ENCODE measurements around the gene ROR2. TPM values are rescaled to one million over a fixed set of nuclear protein-coding genes. Genes with fewer than 3 reads are reported as not detected.

Gene ROR2
- total and polyA plus RNA-seq, 2 of the 13 experiments (the other 11 are each of a cell fraction or from before 2014, with no cell fraction given) = not detected

DNA sequence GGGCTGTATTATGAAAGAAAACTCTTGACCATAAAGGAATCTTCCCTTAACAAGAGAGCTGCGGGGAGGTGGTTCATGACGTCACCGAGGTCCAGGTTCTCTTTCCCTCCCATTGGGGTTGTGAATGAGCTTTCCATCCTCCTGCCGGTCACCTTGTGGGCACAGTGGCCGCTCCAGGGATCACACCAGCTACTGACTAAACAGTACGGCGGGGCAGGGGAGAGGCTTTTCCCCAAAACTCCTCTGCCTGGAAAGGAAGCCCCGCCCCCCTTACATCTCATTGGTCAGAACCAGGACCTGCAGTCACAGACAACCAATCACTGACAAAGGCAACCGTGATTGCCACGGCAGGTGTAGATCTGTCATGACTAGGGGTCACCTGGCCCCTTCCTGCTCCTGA, 35.6 kb downstream of the ROR2 start:
- Histone ChIP-seq H3K4me2 (ENCODE audit: low read depth, low read length) (no peak overlapping the region), H3K27ac (ENCODE audit: extremely low read length, insufficient read depth, low read length) (no peak overlapping the region), H3K9me3 (ENCODE audit: low read length) (no peaks in the 10 kb centered on the region), H3K4me1 (ENCODE audit: insufficient read depth, low read length) (no peaks in the 10 kb centered on the region), H3K79me2 (ENCODE audit: insufficient read depth, low read length) (no peaks in the 10 kb centered on the region), H3K27me3 (ENCODE audit: control insufficient read depth in 1 of 2, insufficient read depth in 2 of 2, low read length in 2 of 2) (peaks cover 3 to 31% of the 10 kb centered on the region in 2 experiments; a peak in 3 of 5 replicates), H3K36me3 (replicated peaks in 1 of 2; ENCODE audit: control insufficient read depth in 1 of 2, insufficient read depth in 2 of 2, low read length in 2 of 2) (no peaks in the 10 kb centered on the region), H2AFZ (ENCODE audit: low read length) (no peak overlapping the region), H4K20me1 (ENCODE audit: insufficient read depth, low read length) (no peaks in the 10 kb centered on the region), H3K4me3 (replicated peaks in 1 of 3; ENCODE audit: insufficient read depth in 1 of 3, low read depth in 2 of 3, low read length in 3 of 3) (no peak overlapping the region), H3K9ac (ENCODE audit: insufficient read depth, low read depth, low read length) (no peak overlapping the region)
- DNase-seq (ENCODE audit: low spot score) (no peak), ATAC-seq (no peak), FAIRE-seq (no peak)
- TF ChIP-seq CCAR2 (optimal IDR thresholded peaks at IDR 0.05; ENCODE audit: low read depth, low read length) (no peak), AGO1 (IDR thresholded peaks at IDR 0.05; ENCODE audit: low read depth, low read length, poor library complexity, severe bottlenecking) (no peak), CREB1 (IDR thresholded peaks at IDR 0.05) (peak; percentile 91), CREB1 (CRISPR knock-in tag; IDR thresholded peaks at IDR 0.05) (no peak), CENPT (CRISPR knock-in tag; IDR thresholded peaks at IDR 0.05; ENCODE audit: low read depth) (no peak), MXD4 (CRISPR knock-in tag; IDR thresholded peaks at IDR 0.05) (no peak), NFYB (CRISPR knock-in tag; IDR thresholded peaks at IDR 0.05) (peak; percentile 34; the same call in 1 of the 2 replicates), HOXA7 (CRISPR knock-in tag; IDR thresholded peaks at IDR 0.05) (no peak), ATF7 (IDR thresholded peaks at IDR 0.05) (peak; percentile 84), ATF7 (CRISPR knock-in tag; IDR thresholded peaks at IDR 0.05) (no peak), ZNF34 (CRISPR knock-in tag; IDR thresholded peaks at IDR 0.05; ENCODE audit: borderline replicate concordance) (no peak)
- TF ChIP-seq, protein P1, sequence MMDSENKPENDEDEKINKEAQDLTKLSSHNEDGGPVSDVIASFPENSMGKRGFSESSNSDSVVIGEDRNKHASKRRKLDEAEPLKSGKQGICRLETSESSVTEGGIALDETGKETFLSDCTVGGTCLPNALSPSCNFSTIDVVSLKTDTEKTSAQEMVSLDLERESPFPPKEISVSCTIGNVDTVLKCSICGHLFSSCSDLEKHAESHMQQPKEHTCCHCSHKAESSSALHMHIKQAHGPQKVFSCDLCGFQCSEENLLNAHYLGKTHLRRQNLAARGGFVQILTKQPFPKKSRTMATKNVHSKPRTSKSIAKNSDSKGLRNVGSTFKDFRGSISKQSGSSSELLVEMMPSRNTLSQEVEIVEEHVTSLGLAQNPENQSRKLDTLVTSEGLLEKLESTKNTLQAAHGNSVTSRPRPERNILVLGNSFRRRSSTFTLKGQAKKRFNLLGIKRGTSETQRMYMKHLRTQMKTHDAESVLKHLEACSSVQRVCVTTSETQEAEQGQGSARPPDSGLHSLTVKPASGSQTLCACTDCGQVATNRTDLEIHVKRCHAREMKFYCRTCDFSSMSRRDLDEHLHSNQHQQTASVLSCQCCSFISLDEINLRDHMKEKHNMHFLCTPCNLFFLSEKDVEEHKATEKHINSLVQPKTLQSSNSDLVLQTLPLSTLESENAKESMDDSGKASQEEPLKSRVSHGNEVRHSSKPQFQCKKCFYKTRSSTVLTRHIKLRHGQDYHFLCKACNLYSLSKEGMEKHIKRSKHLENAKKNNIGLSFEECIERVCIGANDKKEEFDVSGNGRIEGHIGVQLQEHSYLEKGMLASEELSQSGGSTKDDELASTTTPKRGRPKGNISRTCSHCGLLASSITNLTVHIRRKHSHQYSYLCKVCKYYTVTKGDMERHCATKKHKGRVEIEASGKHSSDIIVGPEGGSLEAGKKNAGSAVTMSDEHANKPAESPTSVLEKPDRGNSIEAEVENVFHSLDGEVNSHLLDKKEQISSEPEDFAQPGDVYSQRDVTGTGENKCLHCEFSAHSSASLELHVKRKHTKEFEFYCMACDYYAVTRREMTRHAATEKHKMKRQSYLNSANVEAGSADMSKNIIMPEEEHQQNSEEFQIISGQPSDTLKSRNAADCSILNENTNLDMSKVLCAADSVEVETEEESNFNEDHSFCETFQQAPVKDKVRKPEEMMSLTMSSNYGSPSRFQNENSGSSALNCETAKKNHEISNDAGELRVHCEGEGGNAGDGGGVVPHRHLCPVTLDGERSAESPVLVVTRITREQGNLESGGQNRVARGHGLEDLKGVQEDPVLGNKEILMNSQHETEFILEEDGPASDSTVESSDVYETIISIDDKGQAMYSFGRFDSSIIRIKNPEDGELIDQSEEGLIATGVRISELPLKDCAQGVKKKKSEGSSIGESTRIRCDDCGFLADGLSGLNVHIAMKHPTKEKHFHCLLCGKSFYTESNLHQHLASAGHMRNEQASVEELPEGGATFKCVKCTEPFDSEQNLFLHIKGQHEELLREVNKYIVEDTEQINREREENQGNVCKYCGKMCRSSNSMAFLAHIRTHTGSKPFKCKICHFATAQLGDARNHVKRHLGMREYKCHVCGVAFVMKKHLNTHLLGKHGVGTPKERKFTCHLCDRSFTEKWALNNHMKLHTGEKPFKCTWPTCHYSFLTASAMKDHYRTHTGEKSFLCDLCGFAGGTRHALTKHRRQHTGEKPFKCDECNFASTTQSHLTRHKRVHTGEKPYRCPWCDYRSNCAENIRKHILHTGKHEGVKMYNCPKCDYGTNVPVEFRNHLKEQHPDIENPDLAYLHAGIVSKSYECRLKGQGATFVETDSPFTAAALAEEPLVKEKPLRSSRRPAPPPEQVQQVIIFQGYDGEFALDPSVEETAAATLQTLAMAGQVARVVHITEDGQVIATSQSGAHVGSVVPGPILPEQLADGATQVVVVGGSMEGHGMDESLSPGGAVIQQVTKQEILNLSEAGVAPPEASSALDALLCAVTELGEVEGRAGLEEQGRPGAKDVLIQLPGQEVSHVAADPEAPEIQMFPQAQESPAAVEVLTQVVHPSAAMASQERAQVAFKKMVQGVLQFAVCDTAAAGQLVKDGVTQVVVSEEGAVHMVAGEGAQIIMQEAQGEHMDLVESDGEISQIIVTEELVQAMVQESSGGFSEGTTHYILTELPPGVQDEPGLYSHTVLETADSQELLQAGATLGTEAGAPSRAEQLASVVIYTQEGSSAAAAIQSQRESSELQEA (CRISPR knock-in tag; IDR thresholded peaks at IDR 0.05; ENCODE audit: not compliant biosample characterization) = no peak
- intact Hi-C loops (cut with micrococcal nuclease; ENCODE audit: unreplicated experiment) (no loop called here), in situ Hi-C loops (cut with HindIII; ENCODE audit: extremely low pct_ligation_motif_present, low pct_unique_long_range_greater_than_20kb) (no loop called here)
- no TSS peak for BruUV-seq (replicated peaks)
- WGBS (ENCODE audit: low lambda C conversion rate) = 48% methylated on average over 9 of the region's 10 CpGs
- ChIA-PET POLR2A (no interaction called here), CTCF (ENCODE audit: low intra/inter-chr PET ratio, low total read pairs) (no interaction called here)
